Stimulated activated CD8-positive, alpha-beta memory T cell treated with anti-CD3 and anti-CD28 coated beads, Interleukin-4, amount 100 ng/mL, for 4 hours (primary cell): ENCODE measurements around the gene GTSE1.

Experiments used
- DNase-seq, 2 donors: peaks; one replicate each; pipeline ENCODE4 v3.0.0-alpha.2; 2020; ENCODE audit warnings: low read depth in 2 of 2, low spot score in 1 of 2

The GTSE1 gene

GRCh38 chr22:46327691-46328465 lies 31.2 kb downstream of the GTSE1 start:
- no peak for DNase-seq

GRCh38 chr22:46328797-46329196 lies 32.1 kb downstream of the GTSE1 start:
- DNase-seq = no peak

GRCh38 chr22:46329616-46330015 lies 32.9 kb downstream of the GTSE1 start:
- no peak for DNase-seq

- no peak for DNase-seq
Measured at GRCh38 chr22:46330426-46330825, 33.8 kb downstream of the GTSE1 start.

GRCh38 chr22:46331496-46331895 lies 34.8 kb downstream of the GTSE1 start:
- DNase-seq = no peak

- peak; percentile 32 to 58 for DNase-seq
Measured at GRCh38 chr22:46335201-46336118, 38.8 kb downstream of the GTSE1 start, which contains the start of gene TRMU. TSS of gene TRMU (plus strand) at chr22:46335714. CDS start at chr22:46335765, 51 bp downstream.

- no peak for DNase-seq
Measured at GRCh38 chr22:46336119-46337078, 39.7 kb downstream of the GTSE1 start.

- no peak for DNase-seq
Measured at GRCh38 chr22:46337870-46338269, 41.2 kb downstream of the GTSE1 start.

- DNase-seq = no peak
Measured at GRCh38 chr22:46338636-46339035, 42.0 kb downstream of the GTSE1 start.

GRCh38 chr22:46339956-46340355 lies 43.3 kb downstream of the GTSE1 start:
- DNase-seq = no peak

- DNase-seq = no peak
Measured at GRCh38 chr22:46340676-46341075, 44.0 kb downstream of the GTSE1 start.

- no peak for DNase-seq
Measured at GRCh38 chr22:46346680-46347405, 50.2 kb downstream of the GTSE1 start.

- no peak for DNase-seq
Measured at GRCh38 chr22:46347646-46348045, 51.0 kb downstream of the GTSE1 start.

GRCh38 chr22:46348099-46348695 lies 51.5 kb downstream of the GTSE1 start:
- no peak for DNase-seq

GRCh38 chr22:46349238-46349637 lies 52.6 kb downstream of the GTSE1 start:
- DNase-seq = no peak

GRCh38 chr22:46349681-46350080 lies 53.0 kb downstream of the GTSE1 start:
- no peak for DNase-seq

- no peak for DNase-seq
Measured at GRCh38 chr22:46350121-46350520, 53.5 kb downstream of the GTSE1 start.

GRCh38 chr22:46350646-46351045 lies 54.0 kb downstream of the GTSE1 start:
- no peak for DNase-seq

- no peak for DNase-seq
Measured at GRCh38 chr22:46351131-46351735, 54.6 kb downstream of the GTSE1 start.
